Astrocyte (in vitro differentiated cells and primary cell): ENCODE results near the gene NCR1. TPM values are rescaled to one million over a fixed set of nuclear protein-coding genes. Genes with fewer than 3 reads are reported as not detected.
"Not testable (repeated sequence)": the region's sequence is repeated elsewhere in the genome, so short reads cannot be mapped to it uniquely, and the experiment has no call there.

Experiments used
- DNase-seq: peaks from one replicate; pipeline ENCODE4 v3.0.0-alpha.2; 2010; ENCODE audit warnings: low read depth
- FAIRE-seq: peaks from 2 replicates; lab custom pipeline; 2011; peaks lifted over from hg19 to GRCh38; lab: Jason Lieb, UNC
- H2AFZ ChIP-seq: 2 replicates; pipeline ENCODE4 v1.6.0; 2012; ENCODE audit warnings: low read depth, low read length, inconsistent platforms
- H3K27ac ChIP-seq: 2 replicates; pipeline ENCODE4 v1.5.1; 2011; ENCODE audit warnings: low read depth, low read length, inconsistent platforms
- H3K27me3 ChIP-seq: 2 replicates; pipeline ENCODE4 v1.6.0; 2011; ENCODE audit warnings: low read length, inconsistent platforms; ENCODE audit not compliant: insufficient read depth
- H3K36me3 ChIP-seq: 2 replicates; pipeline ENCODE4 v1.5.1; 2011; ENCODE audit warnings: low read length, inconsistent platforms; ENCODE audit not compliant: insufficient read depth
- H3K4me1 ChIP-seq: 2 replicates; pipeline ENCODE4 v1.5.1; 2011; ENCODE audit warnings: low read length, inconsistent platforms; ENCODE audit not compliant: insufficient read depth
- H3K4me2 ChIP-seq: 2 replicates; pipeline ENCODE4 v1.6.0; 2012; ENCODE audit warnings: low read length, inconsistent platforms
- H3K4me3 ChIP-seq: 2 replicates; pipeline ENCODE4 v1.5.1; 2011; ENCODE audit warnings: low read depth, mild to moderate bottlenecking, low read length, inconsistent platforms; ENCODE audit not compliant: insufficient read depth
- H3K79me2 ChIP-seq: 2 replicates; pipeline ENCODE4 v1.6.0; 2012; ENCODE audit warnings: mild to moderate bottlenecking, low read length, inconsistent platforms; ENCODE audit not compliant: insufficient read depth
- H3K9ac ChIP-seq: 2 replicates; pipeline ENCODE4 v1.6.0; 2012; ENCODE audit warnings: mild to moderate bottlenecking, low read length, inconsistent platforms
- H3K9me3 ChIP-seq: 2 replicates; pipeline ENCODE4 v1.5.1; 2012; ENCODE audit warnings: low read depth, mild to moderate bottlenecking, low read length, inconsistent platforms; ENCODE audit not compliant: insufficient read depth
- H4K20me1 ChIP-seq: 2 replicates; pipeline ENCODE4 v1.6.0; 2012; ENCODE audit warnings: low read length, inconsistent platforms; ENCODE audit not compliant: insufficient read depth
- H3K27ac Mint-ChIP-seq: one replicate; pipeline ENCODE4 v1.8.0; 2021; ENCODE audit warnings: mild to moderate bottlenecking, mixed read lengths; ENCODE audit not compliant: unreplicated experiment
- H3K27me3 Mint-ChIP-seq: one replicate; pipeline ENCODE4 v1.8.0; 2021; ENCODE audit warnings: low read depth, mixed read lengths; ENCODE audit not compliant: unreplicated experiment
- H3K36me3 Mint-ChIP-seq: one replicate; pipeline ENCODE4 v1.8.0; 2021; ENCODE audit warnings: low read depth, mixed read lengths; ENCODE audit not compliant: unreplicated experiment
- H3K4me1 Mint-ChIP-seq: one replicate; pipeline ENCODE4 v1.8.0; 2021; ENCODE audit warnings: low read depth, mixed read lengths; ENCODE audit not compliant: unreplicated experiment
- H3K4me3 Mint-ChIP-seq: one replicate; pipeline ENCODE4 v1.8.0; 2021; ENCODE audit warnings: mild to moderate bottlenecking, moderate library complexity, mixed read lengths; ENCODE audit not compliant: unreplicated experiment
- H3K9me3 Mint-ChIP-seq: one replicate; pipeline ENCODE4 v1.8.0; 2021; ENCODE audit warnings: mild to moderate bottlenecking, mixed read lengths; ENCODE audit not compliant: unreplicated experiment
- CTCF ChIP-seq: IDR thresholded peaks from 2 replicates; pipeline ENCODE4 v1.5.1; 2011; ENCODE audit warnings: low read depth, mild to moderate bottlenecking, inconsistent platforms, low read length, moderate library complexity; ENCODE audit not compliant: insufficient read depth
- EZH2 ChIP-seq: IDR thresholded peaks from 2 replicates; pipeline ENCODE4 v1.6.1; 2012; ENCODE audit warnings: mild to moderate bottlenecking, low read length, inconsistent platforms; ENCODE audit not compliant: insufficient read depth
- total RNA-seq: library from RNA; stranded (reverse); gene quantifications from 2 replicates; pipeline ENCODE4 v1.2.1, GENCODE V29; 2021

Gene NCR1
- total RNA-seq, 1 donor from 2014 or later = not detected

- Histone ChIP-seq H2AFZ (no peak overlapping the region), H3K36me3 (no peaks in the 10 kb centered on the region), H3K79me2 (no peaks in the 10 kb centered on the region), H3K4me1 (no peaks in the 10 kb centered on the region), H3K4me2 (no peak overlapping the region), H3K4me3 (no peak overlapping the region), H3K27me3 (no peaks in the 10 kb centered on the region), H3K27ac (no peak overlapping the region), H3K9ac (no peak overlapping the region), H3K9me3 (peaks cover 3% of the 10 kb centered on the region), H4K20me1 (no peaks in the 10 kb centered on the region)
- DNase-seq = no peak
- Mint-ChIP-seq H3K27me3 (no peaks in the 10 kb centered on the region), H3K9me3 (peaks cover 6% of the 10 kb centered on the region), H3K4me3 (no peak overlapping the region), H3K36me3 (no peaks in the 10 kb centered on the region), H3K27ac (no peak overlapping the region), H3K4me1 (no peaks in the 10 kb centered on the region)
- no peak for FAIRE-seq
- TF ChIP-seq CTCF (no peak), EZH2 (no peak)
Measured at GRCh38 chr19:54905421-54905802, 536 bp upstream of the NCR1 start.

DNA sequence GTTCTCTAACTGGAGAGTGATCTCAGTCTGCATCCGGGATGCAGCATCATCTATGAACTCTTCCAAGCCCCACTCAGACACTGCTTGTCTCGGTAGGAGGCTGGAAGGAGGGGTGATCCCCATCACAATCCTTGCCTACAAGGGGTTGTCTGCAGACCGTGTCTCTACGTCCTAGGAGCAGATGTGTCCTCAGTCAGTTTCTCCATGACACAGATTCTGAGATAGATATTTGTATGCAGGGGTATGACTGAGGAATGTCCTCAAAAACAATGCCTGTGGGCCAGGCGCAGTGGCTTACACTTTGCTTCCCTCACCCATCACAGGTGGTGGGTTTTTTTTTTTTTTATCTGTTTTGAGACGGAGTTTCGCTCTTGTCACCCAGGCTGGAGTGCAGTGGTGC lies 871 bp downstream of the NCR1 start:
- no peak overlapping the region for H3K27ac ChIP-seq
- no peak overlapping the region for H2AFZ ChIP-seq
- no peak overlapping the region for H3K27ac Mint-ChIP-seq
- H3K27me3 ChIP-seq = no peaks in the 10 kb centered on the region
- peaks cover 7% of the 10 kb centered on the region for H3K9me3 ChIP-seq
- H3K79me2 ChIP-seq = no peaks in the 10 kb centered on the region
- no peak overlapping the region for H3K4me3 Mint-ChIP-seq
- FAIRE-seq (no peak), DNase-seq (no peak)
- H3K9me3 Mint-ChIP-seq = peaks cover 4% of the 10 kb centered on the region
- no peaks in the 10 kb centered on the region for H3K36me3 ChIP-seq
- H3K4me2 ChIP-seq = no peak overlapping the region
- H3K9ac ChIP-seq = no peak overlapping the region
- H3K4me1 Mint-ChIP-seq = no peaks in the 10 kb centered on the region
- no peak overlapping the region for H3K4me3 ChIP-seq
- H3K4me1 ChIP-seq = no peaks in the 10 kb centered on the region
- H3K27me3 Mint-ChIP-seq = peaks cover 2% of the 10 kb centered on the region
- no peaks in the 10 kb centered on the region for H4K20me1 ChIP-seq
- TF ChIP-seq CTCF = no peak
- no peak for TF ChIP-seq EZH2
- H3K36me3 Mint-ChIP-seq = no peaks in the 10 kb centered on the region

- H3K4me3 ChIP-seq, H3K27me3 Mint-ChIP-seq, H2AFZ ChIP-seq, H3K27ac Mint-ChIP-seq, H3K4me3 Mint-ChIP-seq, H3K79me2 ChIP-seq, H3K4me1 ChIP-seq, H3K4me2 ChIP-seq, H3K4me1 Mint-ChIP-seq, H3K36me3 Mint-ChIP-seq, H3K27ac ChIP-seq, FAIRE-seq, H3K9me3 Mint-ChIP-seq, H4K20me1 ChIP-seq, DNase-seq, H3K9ac ChIP-seq, H3K27me3 ChIP-seq, H3K36me3 ChIP-seq: not testable (repeated sequence)
- H3K9me3 ChIP-seq = peaks cover 10% of the 10 kb centered on the region
Measured at GRCh38 chr19:54907899-54908298, 2.0 kb downstream of the NCR1 start.
